Peyer's patch (tissue), 4 donors: ENCODE results near the gene APEX1. TPM values are rescaled to one million over a fixed set of nuclear protein-coding genes. Genes with fewer than 3 reads are reported as not detected.

Source experiments
- DNase-seq, 3 donors: peaks; one replicate each; pipeline ENCODE4 v3.0.0-alpha.2; 2017 to 2019
- H3K27ac ChIP-seq, 4 donors: fragments of 200-600 bp; sonication (generic); one replicate each; pipeline ENCODE4 v1.5.1; 2016 to 2019
- H3K27me3 ChIP-seq, 2 donors: fragments of 200-600 bp; sonication (generic); one replicate each; pipeline ENCODE4 v1.5.1; 2019
- H3K36me3 ChIP-seq, 3 donors: fragments of 200-600 bp; sonication (generic); one replicate each; pipeline ENCODE4 v1.5.1; 2016 to 2019
- H3K4me1 ChIP-seq, 4 donors: fragments of 200-600 bp; sonication (generic); one replicate each; pipeline ENCODE4 v1.5.1; 2016 to 2019
- H3K4me3 ChIP-seq, 4 donors: fragments of 200-600 bp; sonication (generic); 1 replicate in 3 of 4; 2 replicates in 1 of 4; pipeline ENCODE4 v1.5.1; 2016 to 2019; ENCODE audit warnings: mild to moderate bottlenecking in 1 of 4
- H3K9me3 ChIP-seq, 4 donors: fragments of 200-600 bp; sonication (generic); one replicate each; pipeline ENCODE4 v1.5.1; 2016 to 2019; ENCODE audit warnings: mild to moderate bottlenecking in 1 of 4
- POLR2A ChIP-seq, 2 donors: fragments of 450-650 bp; IDR thresholded peaks; one replicate each; pipeline ENCODE4 v1.5.1; 2017; ENCODE audit warnings: antibody characterized with exemption in 2 of 2, mild to moderate bottlenecking in 2 of 2, moderate library complexity in 2 of 2
- total RNA-seq, 4 donors: library from RNA; depleted of rRNA; stranded (reverse); fragments of >200 nt; gene quantifications; one replicate each; pipeline ENCODE4 v1.1.0, GENCODE V29; 2016
- TF ChIP-seq, protein P1 (sequence below), 6 experiments: fragments of 450-650 bp in 4 of 6; fragments of 200-600 bp in 2 of 6; sonication (generic) in 1 of 6; IDR thresholded peaks; one replicate each; pipeline ENCODE4 v1.5.1; 2017 to 2019; ENCODE audit warnings: antibody characterized with exemption in 6 of 6, mild to moderate bottlenecking in 3 of 6, moderate library complexity in 1 of 6

Gene APEX1
- 100 to 1,000 TPM in 1 of 4 donors, 10 to 100 TPM in 3; 79.8 to 142 (median 92.0) TPM for total RNA-seq

DNA sequence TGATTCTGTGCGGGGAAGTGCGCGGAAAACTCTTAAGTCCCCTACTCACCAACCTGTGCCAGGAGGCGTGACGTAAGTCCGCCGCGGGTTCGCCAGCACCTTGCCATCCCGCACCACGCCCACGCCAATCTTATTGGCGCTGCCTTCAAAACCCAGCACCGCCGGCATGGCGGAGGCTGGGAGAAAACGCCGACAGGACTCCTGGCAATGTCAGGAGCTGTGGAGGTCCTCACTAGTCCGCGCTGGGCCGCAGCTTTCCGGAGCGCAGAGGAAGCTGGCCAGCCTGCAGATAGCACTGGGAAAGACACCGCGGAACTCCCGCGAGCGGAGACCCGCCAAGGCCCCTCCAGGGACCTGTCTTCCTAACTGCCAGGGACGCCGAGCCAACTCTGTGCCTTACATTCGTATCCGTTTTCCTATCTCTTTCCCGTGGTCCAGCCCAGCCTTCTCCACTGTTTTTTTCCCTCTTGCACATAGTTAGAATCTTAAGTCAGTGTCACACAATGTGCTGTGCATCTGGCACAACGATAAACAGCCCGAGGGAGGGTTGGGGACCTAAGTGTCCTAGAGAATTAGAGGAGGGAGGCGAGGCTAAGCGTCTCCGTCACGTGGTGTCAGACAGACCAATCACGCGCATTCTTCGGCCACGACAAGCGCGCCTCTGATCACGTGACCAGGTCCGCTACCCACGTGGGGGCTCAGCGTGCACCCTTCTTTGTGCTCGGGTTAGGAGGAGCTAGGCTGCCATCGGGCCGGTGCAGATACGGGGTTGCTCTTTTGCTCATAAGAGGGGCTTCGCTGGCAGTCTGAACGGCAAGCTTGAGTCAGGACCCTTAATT is at the start of gene APEX1, which contains the start of gene OSGEP:
TSS of gene APEX1 (plus strand) at position 711 of the 839 bp plus-strand sequence. CDS start 420 bp downstream, outside the sequence.
TSS of gene OSGEP (minus strand) at position 297 of the 839 bp plus-strand sequence. CDS start at position 168, 129 bp downstream.
- peaks cover 0 to 49% (median 13%) of the 10 kb centered on the region in 4 donors for H3K4me1 ChIP-seq
- peak; percentile 58 to 92 for TF ChIP-seq POLR2A (IDR thresholded peaks at IDR 0.05)
- TF ChIP-seq, protein P1, sequence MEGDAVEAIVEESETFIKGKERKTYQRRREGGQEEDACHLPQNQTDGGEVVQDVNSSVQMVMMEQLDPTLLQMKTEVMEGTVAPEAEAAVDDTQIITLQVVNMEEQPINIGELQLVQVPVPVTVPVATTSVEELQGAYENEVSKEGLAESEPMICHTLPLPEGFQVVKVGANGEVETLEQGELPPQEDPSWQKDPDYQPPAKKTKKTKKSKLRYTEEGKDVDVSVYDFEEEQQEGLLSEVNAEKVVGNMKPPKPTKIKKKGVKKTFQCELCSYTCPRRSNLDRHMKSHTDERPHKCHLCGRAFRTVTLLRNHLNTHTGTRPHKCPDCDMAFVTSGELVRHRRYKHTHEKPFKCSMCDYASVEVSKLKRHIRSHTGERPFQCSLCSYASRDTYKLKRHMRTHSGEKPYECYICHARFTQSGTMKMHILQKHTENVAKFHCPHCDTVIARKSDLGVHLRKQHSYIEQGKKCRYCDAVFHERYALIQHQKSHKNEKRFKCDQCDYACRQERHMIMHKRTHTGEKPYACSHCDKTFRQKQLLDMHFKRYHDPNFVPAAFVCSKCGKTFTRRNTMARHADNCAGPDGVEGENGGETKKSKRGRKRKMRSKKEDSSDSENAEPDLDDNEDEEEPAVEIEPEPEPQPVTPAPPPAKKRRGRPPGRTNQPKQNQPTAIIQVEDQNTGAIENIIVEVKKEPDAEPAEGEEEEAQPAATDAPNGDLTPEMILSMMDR (IDR thresholded peaks at IDR 0.05), result peak in 3 of 6 experiments; percentile 10 to 27 (median 10)
- peaks cover 0 to 57% (median 0%) of the 10 kb centered on the region in 3 donors for H3K36me3 ChIP-seq

DNA sequence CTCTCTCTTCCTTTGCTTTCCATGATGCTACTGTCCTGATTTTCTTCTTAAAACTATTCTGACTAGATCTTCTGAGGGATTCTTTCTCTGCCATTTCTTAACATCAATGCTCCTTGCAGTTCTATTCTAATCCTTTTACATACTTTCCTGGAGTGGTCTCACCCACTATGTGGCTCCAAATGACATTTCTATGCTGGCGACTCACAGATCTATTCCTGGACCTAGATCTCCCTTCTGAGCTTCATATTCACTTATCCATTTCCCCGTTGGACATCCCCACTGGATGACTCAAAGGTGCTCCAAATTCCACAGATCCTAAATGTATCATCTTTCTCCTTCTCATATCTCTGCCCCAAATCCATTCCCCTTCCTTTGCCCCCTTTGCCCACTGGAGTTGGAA is 45.8 kb upstream of the APEX1 start:
- Histone ChIP-seq H3K27me3 (no peaks in the 10 kb centered on the region), H3K27ac (no peak overlapping the region), H3K36me3 (peaks cover 0 to 43% (median 0%) of the 10 kb centered on the region in 3 donors), H3K4me1 (peaks cover 0 to 8% (median 2%) of the 10 kb centered on the region in 4 donors), H3K4me3 (no peak overlapping the region), H3K9me3 (no peaks in the 10 kb centered on the region)
- no peak for DNase-seq
- TF ChIP-seq, protein P1 (IDR thresholded peaks at IDR 0.05), result no peak
- no peak for TF ChIP-seq POLR2A (IDR thresholded peaks at IDR 0.05)

More for the DNA sequence above, at the start of gene APEX1, which contains the start of gene OSGEP:
- DNase-seq, result peak; percentile 98 to 99 (median 99)
- Histone ChIP-seq H3K9me3 (no peaks in the 10 kb centered on the region), H3K27ac (peak within 1 kb of the TSS; percentile 83 to 97 (median 88)), H3K27me3 (no peaks in the 10 kb centered on the region), H3K4me3 (peak within 1 kb of the TSS; percentile 49 to 89 (median 72))

DNA sequence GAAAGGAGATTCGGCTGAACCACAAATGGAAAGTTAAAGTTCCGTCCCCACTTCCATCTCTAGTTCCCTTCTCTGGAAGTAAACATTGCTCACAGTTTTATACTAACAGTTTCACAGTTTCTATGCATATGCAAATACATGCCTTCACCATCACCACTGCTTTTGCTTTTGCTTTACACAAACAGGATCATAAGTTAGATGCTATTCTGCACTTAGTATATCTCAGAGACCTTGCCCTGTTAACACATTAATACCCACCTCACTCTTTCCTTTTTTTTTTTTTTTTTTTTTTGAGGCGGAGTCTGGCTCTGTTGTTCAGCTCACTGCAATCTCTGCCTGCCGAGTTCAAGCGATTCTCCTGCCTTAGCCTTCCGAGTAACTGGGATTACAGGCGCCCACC is 42.6 kb upstream of the APEX1 start:
- Histone ChIP-seq H3K4me1 (peaks cover 0 to 38% (median 8%) of the 10 kb centered on the region in 4 donors), H3K27ac (peak overlapping the region; percentile 94 to 98 (median 96))

DNA sequence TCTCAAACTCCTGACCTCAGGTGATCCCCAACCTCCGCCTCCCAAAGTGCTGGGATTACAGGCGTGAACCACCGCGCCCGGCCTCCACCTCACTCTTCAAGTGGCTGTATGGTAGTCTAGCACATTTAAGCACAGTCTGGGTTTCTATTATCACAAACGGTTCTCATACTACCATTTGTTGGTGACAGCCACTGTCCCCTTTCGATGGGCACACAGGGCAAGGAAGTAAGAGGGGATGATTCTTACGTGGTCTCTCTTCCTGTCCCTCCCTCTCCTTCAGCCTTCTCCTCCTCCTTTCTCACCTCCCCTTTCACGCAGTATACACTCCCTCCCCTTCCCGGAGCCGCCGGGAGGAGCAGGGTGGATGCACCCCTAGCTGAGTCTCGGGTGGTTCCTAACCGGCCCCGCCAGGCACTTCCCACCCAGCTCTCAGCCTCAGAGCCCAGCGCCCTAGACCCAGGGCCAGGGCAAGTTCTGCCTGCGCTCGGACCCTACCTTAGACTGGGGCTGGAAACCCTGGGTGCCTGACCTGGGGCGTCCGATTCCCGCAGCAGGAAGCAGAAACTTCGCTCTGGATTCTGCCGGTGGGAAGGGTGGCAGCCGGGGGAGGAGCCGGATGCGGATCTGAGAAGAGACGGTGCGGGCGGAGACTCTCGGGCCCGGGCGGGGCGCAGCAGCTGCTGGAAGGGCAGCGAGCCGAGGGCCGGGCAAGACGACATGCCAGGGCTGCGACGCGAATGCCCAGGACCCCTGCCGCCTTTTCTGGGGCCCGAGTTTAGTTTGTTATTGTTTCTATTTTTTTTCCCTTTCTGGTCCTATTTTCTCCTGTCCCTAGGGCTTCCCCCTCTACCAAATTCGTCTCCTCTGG is 41.9 kb upstream of the APEX1 start, which contains the start of gene TEP1:
TSS of gene TEP1 (minus strand) at position 626 of the 868 bp plus-strand sequence. CDS start 5,062 bp downstream, outside the sequence.
- H3K4me1 ChIP-seq, result peaks cover 0 to 42% (median 8%) of the 10 kb centered on the region in 4 donors
- H3K4me3 ChIP-seq, result peak within 1 kb of the TSS; percentile 74 to 91 (median 84)
- no peaks in the 10 kb centered on the region for H3K27me3 ChIP-seq
- peak; percentile 87 to 95 (median 95) for DNase-seq
- peaks cover 0 to 4% (median 0%) of the 10 kb centered on the region in 3 donors for H3K36me3 ChIP-seq
- peak within 1 kb of the TSS; percentile 94 to 98 (median 96) for H3K27ac ChIP-seq
- TF ChIP-seq, protein P1 (IDR thresholded peaks at IDR 0.05), result peak in 3 of 6 experiments; percentile 3 to 24 (median 23)
- peak; percentile 94 to 95 for TF ChIP-seq POLR2A (IDR thresholded peaks at IDR 0.05)
- no peaks in the 10 kb centered on the region for H3K9me3 ChIP-seq

More for the DNA sequence above, 42.6 kb upstream of the APEX1 start:
- DNase-seq, result no peak
- Histone ChIP-seq H3K9me3 (no peaks in the 10 kb centered on the region), H3K27me3 (no peaks in the 10 kb centered on the region), H3K4me3 (peak overlapping the region; percentile 74 to 91 (median 84)), H3K36me3 (peaks cover 0 to 11% (median 0%) of the 10 kb centered on the region in 3 donors)
- TF ChIP-seq POLR2A (IDR thresholded peaks at IDR 0.05), result no peak
- TF ChIP-seq, protein P1 (IDR thresholded peaks at IDR 0.05), result no peak

DNA sequence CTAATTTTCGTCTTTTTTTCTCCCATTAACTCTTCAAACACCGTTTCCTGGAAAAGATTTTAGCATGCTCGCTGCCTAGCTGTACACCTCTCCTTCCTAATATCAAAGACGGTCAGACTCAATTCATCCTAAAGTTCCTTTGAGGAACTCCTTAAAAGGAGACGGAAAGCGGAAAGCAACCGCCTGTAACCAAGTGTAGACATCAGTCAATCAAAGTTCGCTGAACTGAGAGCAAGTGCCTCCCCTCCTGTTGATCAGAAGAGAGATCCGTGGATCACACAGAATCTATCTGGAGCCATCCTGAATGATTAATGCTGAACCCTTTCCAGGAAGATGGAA is 41.3 kb upstream of the APEX1 start:
- Histone ChIP-seq H3K4me1 (peaks cover 0 to 44% (median 8%) of the 10 kb centered on the region in 4 donors), H3K9me3 (no peaks in the 10 kb centered on the region), H3K36me3 (no peaks in the 10 kb centered on the region), H3K4me3 (peak overlapping the region; percentile 74 to 91 (median 84)), H3K27ac (peak overlapping the region; percentile 94 to 98 (median 96)), H3K27me3 (no peaks in the 10 kb centered on the region)
- DNase-seq, result peak in 2 of 3 donors; percentile 54 to 58
- no peak for TF ChIP-seq POLR2A (IDR thresholded peaks at IDR 0.05)
- TF ChIP-seq, protein P1 (IDR thresholded peaks at IDR 0.05), result no peak
